SK-N-SH (cell line): Measurements from ENCODE around the gene SLC7A6. TPM values are rescaled to one million over a fixed set of nuclear protein-coding genes. Genes with fewer than 3 reads are reported as not detected.

Experiments
- CTCF ChIA-PET: fragments of 300-600, 350-600 bp; formaldehyde crosslinking; extraction: SDS; loops from one replicate; lab custom pipeline; 2021; lab: Yijun Ruan, JAX
- POLR2A ChIA-PET: fragments of 350-600 bp; sonication (Branson Sonifier 250); formaldehyde crosslinking; extraction: SDS; loops from one replicate; lab custom pipeline; 2020; ENCODE audit warnings: antibody characterized with exemption, inconsistent platforms; lab: Yijun Ruan, JAX
- DNase-seq: peaks from one replicate; pipeline ENCODE4 v3.0.0; 2012
- H2AFZ ChIP-seq: fragments of 200-600 bp; sonication (generic); 2 replicates; pipeline ENCODE4 v1.8.1; 2016; ENCODE audit warnings: antibody characterized with exemption, mild to moderate bottlenecking, low read depth
- H3F3A ChIP-seq: fragments of 200-600 bp; sonication (generic); replicated peaks from 2 replicates; pipeline ENCODE3; 2016; ENCODE audit warnings: antibody characterized with exemption, mild to moderate bottlenecking; ENCODE audit not compliant: insufficient read depth
- H3K27ac ChIP-seq, 2 experiments: fragments of 200-500 bp in 1 of 2; fragments of 200-600 bp in 1 of 2; sonication (Bioruptor generic) in 1 of 2; sonication (generic), shearing (Covaris generic) in 1 of 2; 2 replicates each; pipeline versions ENCODE4 v1.5.1 to v1.6.1; 2014 to 2016; ENCODE audit warnings: low read depth in 2 of 2, inconsistent platforms in 1 of 2, low read length in 1 of 2, mild to moderate bottlenecking in 1 of 2, mixed read lengths in 1 of 2
- H3K27me3 ChIP-seq: fragments of 200-600 bp; sonication (generic), shearing (Covaris generic); 2 replicates; pipeline ENCODE4 v1.6.1; 2016; ENCODE audit warnings: mixed run types; ENCODE audit not compliant: insufficient read depth
- H3K36me3 ChIP-seq, 2 experiments: fragments of 200-500 bp in 1 of 2; fragments of 200-600 bp in 1 of 2; sonication (Bioruptor generic) in 1 of 2; sonication (generic) in 1 of 2; replicated peaks in 1 of 2; 2 replicates each; pipeline versions ENCODE3 to v1.5.1; 2014 to 2016; ENCODE audit warnings: low read length in 1 of 2, mild to moderate bottlenecking in 1 of 2; ENCODE audit not compliant: insufficient read depth in 2 of 2, control insufficient read depth in 1 of 2
- H3K4me1 ChIP-seq, 2 experiments: fragments of 200-500 bp in 1 of 2; fragments of 200-600 bp in 1 of 2; sonication (Bioruptor generic) in 1 of 2; sonication (generic), shearing (Covaris generic) in 1 of 2; 2 replicates each; pipeline versions ENCODE4 v1.5.1 to v1.6.1; 2014 to 2016; ENCODE audit warnings: low read depth in 1 of 2, low read length in 1 of 2, mixed run types in 1 of 2; ENCODE audit not compliant: insufficient read depth in 2 of 2, control insufficient read depth in 1 of 2
- H3K4me2 ChIP-seq: fragments of 200-600 bp; sonication (generic), shearing (Covaris generic); 2 replicates; pipeline ENCODE4 v1.6.1; 2017; ENCODE audit warnings: mixed run types
- H3K4me3 ChIP-seq, 2 experiments: fragments of 200-500 bp in 1 of 2; fragments of 200-600 bp in 1 of 2; sonication (Bioruptor generic) in 1 of 2; sonication (generic), shearing (Covaris generic) in 1 of 2; 2 replicates each; pipeline versions ENCODE4 v1.5.1 to v1.8.1; 2014 to 2016; ENCODE audit warnings: low read depth in 2 of 2, inconsistent platforms in 1 of 2, low read length in 1 of 2, mild to moderate bottlenecking in 1 of 2, mixed read lengths in 1 of 2, moderate library complexity in 1 of 2
- H3K79me2 ChIP-seq: fragments of 200-600 bp; sonication (generic); 2 replicates; pipeline ENCODE4 v1.8.1; 2017; ENCODE audit warnings: mild to moderate bottlenecking; ENCODE audit not compliant: insufficient read depth
- H3K9ac ChIP-seq: fragments of 200-600 bp; sonication (generic); 2 replicates; pipeline ENCODE4 v1.6.1; 2017; ENCODE audit warnings: mixed run types
- H3K9me2 ChIP-seq: fragments of 200-600 bp; sonication (generic); 2 replicates; pipeline ENCODE4 v1.6.1; 2017; ENCODE audit warnings: mixed run types
- H3K9me3 ChIP-seq: fragments of 200-600 bp; sonication (generic); 2 replicates; pipeline ENCODE4 v1.6.1; 2017; ENCODE audit warnings: mixed run types, mild to moderate bottlenecking, moderate library complexity
- H4K20me1 ChIP-seq: fragments of 200-600 bp; sonication (generic); 2 replicates; pipeline ENCODE4 v1.6.1; 2017; ENCODE audit warnings: mild to moderate bottlenecking, mixed run types; ENCODE audit not compliant: insufficient read depth
- CHD2 ChIP-seq: fragments of 150-350 bp; IDR thresholded peaks from 2 replicates; pipeline ENCODE4 v1.6.1; 2018; ENCODE audit warnings: low read length; ENCODE audit not compliant: partially characterized antibody
- ELF1 ChIP-seq: IDR thresholded peaks from 2 replicates; pipeline ENCODE4 v1.4.0; 2012
- EP300 ChIP-seq, 2 experiments: IDR thresholded peaks; 2 replicates each; pipeline versions ENCODE4 v1.4.0 to v1.6.1; 2012; ENCODE audit warnings: borderline replicate concordance in 1 of 2, low read depth in 1 of 2, low read length in 1 of 2
- EZH2phosphoT487 ChIP-seq: fragments of 200-600 bp; sonication (generic); IDR thresholded peaks from 2 replicates; pipeline ENCODE4 v1.6.1; 2017; ENCODE audit warnings: low read depth, mixed run types, mild to moderate bottlenecking, antibody characterized with exemption, moderate library complexity, borderline replicate concordance
- FOSL2 ChIP-seq: IDR thresholded peaks from 2 replicates; pipeline ENCODE4 v1.4.0; 2012; ENCODE audit warnings: low read depth, mild to moderate bottlenecking, moderate library complexity, borderline replicate concordance
- FOXJ3 ChIP-seq: sonication (generic); formaldehyde crosslinking; IDR thresholded peaks from 2 replicates; pipeline ENCODE4 v1.5.1; 2020; ENCODE audit warnings: mild to moderate bottlenecking, missing genetic modification reagents
- FOXM1 ChIP-seq: IDR thresholded peaks from 2 replicates; pipeline ENCODE4 v1.4.0; 2012; ENCODE audit warnings: low read depth, mild to moderate bottlenecking
- IRF3 ChIP-seq: fragments of 150-350 bp; IDR thresholded peaks from 2 replicates; pipeline ENCODE4 v1.6.1; 2016; ENCODE audit warnings: mild to moderate bottlenecking, low read depth, low read length
- JUND ChIP-seq: IDR thresholded peaks from 2 replicates; pipeline ENCODE4 v1.4.0; 2012
- MEF2A ChIP-seq: IDR thresholded peaks from 2 replicates; pipeline ENCODE4 v1.4.0; 2012; ENCODE audit warnings: low read depth, borderline replicate concordance
- MXI1 ChIP-seq: IDR thresholded peaks from 2 replicates; pipeline ENCODE4 v1.6.1; 2012; ENCODE audit warnings: mild to moderate bottlenecking, low read depth, low read length, improper control_type of control experiment
- NFIC ChIP-seq: IDR thresholded peaks from 2 replicates; pipeline ENCODE4 v1.4.0; 2012; ENCODE audit warnings: borderline replicate concordance
- NRF1 ChIP-seq: IDR thresholded peaks from 2 replicates; pipeline ENCODE4 v1.6.1; 2012; ENCODE audit warnings: low read depth, mild to moderate bottlenecking, low read length
- PBX3 ChIP-seq: IDR thresholded peaks from 2 replicates; pipeline ENCODE4; 2012
- RAD21 ChIP-seq: IDR thresholded peaks from 2 replicates; pipeline ENCODE4 v1.6.1; 2012; ENCODE audit warnings: mild to moderate bottlenecking, low read length
- RCOR1 ChIP-seq: fragments of 150-350 bp; IDR thresholded peaks from 2 replicates; pipeline ENCODE4 v1.6.1; 2017; ENCODE audit warnings: antibody characterized with exemption, low read length
- REST ChIP-seq: IDR thresholded peaks from 2 replicates; pipeline ENCODE4 v1.6.1; 2012; ENCODE audit warnings: mild to moderate bottlenecking, low read depth, low read length, moderate library complexity
- RFX5 ChIP-seq: IDR thresholded peaks from 2 replicates; pipeline ENCODE4 v1.6.1; 2012; ENCODE audit warnings: mild to moderate bottlenecking, improper control_type of control experiment, low read length
- TEAD4 ChIP-seq: IDR thresholded peaks from 2 replicates; pipeline ENCODE4 v1.4.0; 2012; ENCODE audit warnings: mild to moderate bottlenecking, borderline replicate concordance; ENCODE audit not compliant: insufficient read depth
- YY1 ChIP-seq: IDR thresholded peaks from 2 replicates; pipeline ENCODE4 v1.4.0; 2012; ENCODE audit warnings: low read depth, mild to moderate bottlenecking
- WGBS: methylation state at CpG from one replicate; pipeline ENCODE4 v1.1.6; 2017; ENCODE audit warnings: low lambda C conversion rate; 5-methylcytosine and 5-hydroxymethylcytosine counted together
- polyA plus RNA-seq, 3 experiments: library from polyadenylated mRNA; depleted of rRNA; stranded (reverse); fragments of >200 nt; gene quantifications; 2 replicates each; pipeline ENCODE4 v1.2.3, GENCODE V29; 2012

SLC7A6 gene
- polyA plus RNA-seq, 1 of the 3 experiments (the other 2 are of a cell fraction) = 19.0 TPM

- TF ChIP-seq MXI1 = peak; percentile 89
- TF ChIP-seq EP300 (IDR thresholded peaks at IDR 0.05; ENCODE audit: borderline replicate concordance in 1 of 2, low read depth in 1 of 2, low read length in 1 of 2) = no peak
- TF ChIP-seq YY1 = peak; percentile 94
- TF ChIP-seq FOXM1 = no peak
- TF ChIP-seq CHD2 = peak; percentile 48
Measured at GRCh38 chr16:68310774-68311511, 46.6 kb downstream of the SLC7A6 start, which contains the start of the genes PRMT7 and SLC7A6OS (continued).

GRCh38 chr16:68313116-68313515, 48.8 kb downstream of the SLC7A6 start:
- Histone ChIP-seq H2AFZ (no peak overlapping the region), H3K27ac (no peak overlapping the region), H3K9me2 (no peaks in the 10 kb centered on the region), H3K4me3 (no peak overlapping the region), H3K36me3 (peaks cover 9 to 20% of the 10 kb centered on the region in 2 experiments), H3K4me1 (peaks cover 10 to 14% of the 10 kb centered on the region in 2 experiments; a peak in 2 of 4 replicates), H3K27me3 (no peaks in the 10 kb centered on the region), H3F3A (no peaks in the 10 kb centered on the region), H3K9me3 (no peaks in the 10 kb centered on the region), H3K4me2 (no peak overlapping the region), H3K79me2 (peaks cover 62% of the 10 kb centered on the region), H3K9ac (no peak overlapping the region), H4K20me1 (no peaks in the 10 kb centered on the region)
- no peak for DNase-seq
- 90% methylated on average over 4 of the region's 4 CpGs for WGBS
- ChIA-PET POLR2A (no interaction called here), CTCF (interaction anchor here (1.3 to 2.4 kb wide), 2 partner anchors 16 to 51 kb away, joined by 5 to 6 read pairs; no protein-coding TSS in a partner anchor)
- TF ChIP-seq RFX5 (no peak), FOSL2 (no peak), NRF1 (no peak), NFIC (no peak), TEAD4 (no peak), RCOR1 (no peak), FOXM1 (no peak), JUND (no peak), REST (no peak), EP300 (IDR thresholded peaks at IDR 0.05; ENCODE audit: borderline replicate concordance in 1 of 2, low read depth in 1 of 2, low read length in 1 of 2) (no peak), PBX3 (no peak), EZH2phosphoT487 (no peak), MEF2A (no peak), RAD21 (no peak), IRF3 (no peak), FOXJ3 (no peak), ELF1 (no peak)
